AG09319 (cell line): ENCODE data around the gene LRRC2.
"Not testable (repeated sequence)": the region's sequence is repeated elsewhere in the genome, so short reads cannot be mapped to it uniquely, and the experiment has no call there.

Source experiments
- DNase-seq: peaks from one replicate; pipeline ENCODE4 v3.0.0-alpha.2; 2010; ENCODE audit warnings: low read depth; ENCODE audit errors: extremely low read depth
- TF ChIP-seq, protein P1 (sequence below): IDR thresholded peaks from 2 replicates; pipeline ENCODE4 v1.5.1; 2011; ENCODE audit warnings: low read depth, mild to moderate bottlenecking, inconsistent platforms, low read length, moderate library complexity

LRRC2 gene

DNA sequence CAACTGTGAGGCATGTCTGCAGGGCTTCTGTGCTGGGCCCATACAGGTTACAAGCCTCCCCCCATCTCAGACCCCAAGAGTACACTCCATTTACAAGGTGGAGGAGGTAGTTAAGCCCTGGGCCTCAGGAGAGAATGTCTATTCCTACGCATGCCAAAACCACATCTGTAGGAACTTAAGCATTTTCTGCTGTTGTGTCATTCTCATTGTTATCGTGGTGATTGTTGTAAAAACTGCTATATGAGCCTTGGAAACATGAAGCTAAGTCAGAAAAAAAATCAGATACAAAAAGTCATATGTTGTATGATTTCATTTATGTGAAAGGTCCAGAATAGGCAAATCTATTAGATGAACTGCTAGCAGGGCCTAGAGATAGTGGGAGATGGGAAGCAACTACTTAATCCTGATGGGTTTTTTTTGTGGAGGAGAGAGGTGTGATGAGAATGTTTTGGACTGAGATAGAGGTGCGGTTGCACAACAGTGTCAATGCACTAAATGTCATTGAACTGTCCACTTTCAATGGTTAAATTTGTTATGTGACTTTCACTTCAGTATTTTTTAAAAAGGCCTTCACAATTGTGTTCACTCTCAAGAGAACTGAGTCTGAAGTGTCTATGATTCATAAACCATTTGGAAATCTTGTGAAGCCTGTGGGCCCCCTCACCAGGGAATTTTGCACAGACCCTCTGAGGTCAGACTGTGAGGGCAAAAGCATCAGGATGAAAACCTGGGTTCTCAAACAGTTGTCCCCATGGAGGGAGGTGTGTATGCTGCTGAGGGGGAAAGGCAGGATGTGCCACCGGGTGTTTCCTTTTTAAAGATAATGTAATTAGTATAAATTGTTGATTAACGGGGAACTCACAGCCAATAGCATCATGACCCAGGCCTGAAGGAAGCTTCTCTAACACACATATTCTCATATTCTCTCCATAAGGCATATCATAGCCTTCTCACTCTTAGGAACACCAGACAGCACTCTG is 65.2 kb downstream of the LRRC2 start:
- TF ChIP-seq, protein P1, sequence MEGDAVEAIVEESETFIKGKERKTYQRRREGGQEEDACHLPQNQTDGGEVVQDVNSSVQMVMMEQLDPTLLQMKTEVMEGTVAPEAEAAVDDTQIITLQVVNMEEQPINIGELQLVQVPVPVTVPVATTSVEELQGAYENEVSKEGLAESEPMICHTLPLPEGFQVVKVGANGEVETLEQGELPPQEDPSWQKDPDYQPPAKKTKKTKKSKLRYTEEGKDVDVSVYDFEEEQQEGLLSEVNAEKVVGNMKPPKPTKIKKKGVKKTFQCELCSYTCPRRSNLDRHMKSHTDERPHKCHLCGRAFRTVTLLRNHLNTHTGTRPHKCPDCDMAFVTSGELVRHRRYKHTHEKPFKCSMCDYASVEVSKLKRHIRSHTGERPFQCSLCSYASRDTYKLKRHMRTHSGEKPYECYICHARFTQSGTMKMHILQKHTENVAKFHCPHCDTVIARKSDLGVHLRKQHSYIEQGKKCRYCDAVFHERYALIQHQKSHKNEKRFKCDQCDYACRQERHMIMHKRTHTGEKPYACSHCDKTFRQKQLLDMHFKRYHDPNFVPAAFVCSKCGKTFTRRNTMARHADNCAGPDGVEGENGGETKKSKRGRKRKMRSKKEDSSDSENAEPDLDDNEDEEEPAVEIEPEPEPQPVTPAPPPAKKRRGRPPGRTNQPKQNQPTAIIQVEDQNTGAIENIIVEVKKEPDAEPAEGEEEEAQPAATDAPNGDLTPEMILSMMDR, result no peak
- peak; percentile 40 for DNase-seq

DNA sequence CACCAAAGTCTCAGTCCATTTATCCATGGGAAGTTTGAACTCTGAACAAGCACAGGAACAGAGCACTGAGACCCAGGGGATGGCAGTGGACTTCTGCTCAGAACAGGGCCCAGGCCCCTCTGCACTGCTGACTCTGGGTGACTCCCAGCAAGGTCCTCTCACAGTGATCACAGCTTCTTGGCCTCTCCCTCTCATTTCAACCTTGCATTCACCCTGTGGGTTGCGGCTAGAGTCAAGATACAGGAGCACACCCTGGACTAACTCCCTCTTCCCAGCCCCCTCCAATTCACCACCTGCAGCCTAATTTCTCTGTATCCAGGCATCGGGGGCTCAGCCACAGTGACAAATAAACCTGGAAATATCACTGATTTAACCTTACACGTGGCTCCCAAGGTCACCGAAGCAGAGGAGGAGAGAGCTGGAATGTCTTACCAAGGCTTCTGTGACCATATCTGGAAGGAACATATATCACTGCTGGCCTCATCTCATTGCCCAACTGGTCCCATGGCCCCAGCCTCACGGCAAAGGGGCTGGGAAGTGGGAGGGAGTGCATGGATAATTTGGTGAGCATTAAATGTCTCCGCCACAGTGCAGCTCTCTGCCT is 67.1 kb downstream of the LRRC2 start:
- TF ChIP-seq, protein P1, result no peak
- no peak for DNase-seq

DNA sequence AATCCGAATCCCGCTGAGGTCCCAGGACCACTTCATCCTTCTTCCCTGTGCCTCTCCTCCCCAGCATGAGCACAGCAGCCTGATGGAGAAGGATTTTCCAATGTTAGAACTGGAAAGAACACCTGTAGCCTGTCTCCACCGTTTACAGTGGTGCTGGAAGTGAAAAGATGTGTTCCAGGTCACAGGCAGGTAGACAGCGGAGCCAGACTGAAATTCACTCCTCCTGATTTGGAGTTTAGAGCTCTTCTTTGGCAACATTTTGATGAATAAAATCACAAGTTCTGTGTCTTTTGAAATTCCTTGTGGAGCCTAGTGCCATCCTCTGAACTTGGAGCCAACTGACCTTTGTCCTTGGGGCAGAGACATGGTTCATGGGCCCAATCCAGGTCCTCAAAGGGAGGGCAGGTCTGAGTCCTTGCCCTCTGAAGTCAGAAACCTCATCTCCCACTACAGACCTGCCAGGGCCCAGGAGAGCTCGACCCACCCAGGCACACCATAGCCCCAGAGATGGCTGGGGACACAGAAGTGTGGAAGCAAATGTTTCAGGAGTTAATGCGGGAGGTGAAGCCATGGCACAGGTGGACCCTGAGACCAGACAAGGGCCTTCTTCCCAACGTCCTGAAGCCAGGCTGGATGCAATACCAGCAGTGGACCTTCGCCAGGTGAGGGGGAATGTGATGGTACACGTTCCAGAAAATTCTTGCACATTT is 68.4 kb downstream of the LRRC2 start, which contains the start of gene RTP3:
RTP3 (plus strand) TSS at position 421 of the 710 bp plus-strand sequence; CDS start at position 508, 87 bp downstream.
- no peak for DNase-seq
- TF ChIP-seq, protein P1, result no peak

DNA sequence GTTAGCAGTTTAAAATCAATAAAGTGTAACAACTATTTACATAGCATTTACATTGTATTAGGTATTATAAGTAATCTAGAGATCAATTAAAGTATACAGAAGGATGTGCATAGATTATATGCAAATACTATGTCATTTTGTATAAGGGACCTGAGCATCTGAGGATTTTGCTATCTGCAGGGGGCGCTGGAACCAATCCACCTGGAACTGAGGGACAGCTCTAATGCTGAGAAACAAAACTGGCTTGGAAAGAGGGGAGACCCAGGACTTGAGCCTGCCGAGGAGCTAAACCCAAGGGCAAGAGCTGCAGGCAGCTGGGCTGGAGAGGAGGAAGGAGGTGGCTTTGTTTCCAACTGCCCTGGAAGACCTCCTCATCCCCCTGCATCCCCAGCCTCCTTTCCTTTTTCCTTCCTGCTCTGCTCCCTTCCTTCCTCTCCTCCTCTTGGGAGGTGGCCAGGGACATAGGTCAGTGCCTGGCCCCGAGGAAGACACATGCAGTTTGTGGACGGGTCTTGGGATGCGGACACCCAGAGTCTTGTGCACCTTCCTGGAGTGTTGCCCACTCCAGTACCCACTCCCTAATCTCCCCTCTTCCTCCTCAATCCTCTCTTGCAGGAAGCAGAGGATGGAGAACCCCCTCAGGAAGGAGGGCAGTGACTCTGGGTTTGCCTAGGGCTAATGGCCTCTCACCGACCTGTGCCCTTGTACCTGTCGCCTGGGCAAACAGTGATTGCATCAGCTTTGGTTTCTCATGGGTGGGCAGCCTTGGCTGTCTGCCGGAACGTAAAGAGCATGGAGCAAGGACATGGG is 69.2 kb downstream of the LRRC2 start:
- DNase-seq, result no peak
- TF ChIP-seq, protein P1, result peak; percentile 27

DNA sequence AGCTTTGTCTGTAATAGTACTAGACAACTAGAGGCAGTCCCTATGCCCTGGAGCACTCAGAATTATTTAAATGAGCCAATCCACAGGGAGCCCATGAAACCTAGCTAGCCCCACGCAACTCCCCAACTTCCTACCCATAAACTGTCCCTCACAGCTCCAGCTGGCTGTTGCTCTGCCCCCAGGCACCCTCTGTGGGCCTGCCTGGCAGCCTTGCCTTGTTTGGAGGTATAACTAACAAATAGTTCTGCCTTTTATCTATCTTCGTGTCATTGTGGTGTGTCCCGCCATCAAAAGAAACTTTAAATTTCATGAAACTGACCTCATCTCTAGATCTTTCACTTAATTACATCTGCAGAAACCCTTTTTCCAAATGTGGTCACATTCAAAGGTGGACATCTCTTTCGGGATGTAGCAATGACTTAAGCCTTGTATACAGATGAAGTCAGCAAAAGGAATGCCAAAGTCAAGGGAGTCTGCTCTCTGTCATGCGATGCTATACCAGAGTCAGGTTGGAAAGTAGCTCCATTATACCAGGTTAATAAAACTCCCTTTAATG is 70.1 kb downstream of the LRRC2 start:
- DNase-seq, result peak; percentile 43
- TF ChIP-seq, protein P1, result no peak

DNA sequence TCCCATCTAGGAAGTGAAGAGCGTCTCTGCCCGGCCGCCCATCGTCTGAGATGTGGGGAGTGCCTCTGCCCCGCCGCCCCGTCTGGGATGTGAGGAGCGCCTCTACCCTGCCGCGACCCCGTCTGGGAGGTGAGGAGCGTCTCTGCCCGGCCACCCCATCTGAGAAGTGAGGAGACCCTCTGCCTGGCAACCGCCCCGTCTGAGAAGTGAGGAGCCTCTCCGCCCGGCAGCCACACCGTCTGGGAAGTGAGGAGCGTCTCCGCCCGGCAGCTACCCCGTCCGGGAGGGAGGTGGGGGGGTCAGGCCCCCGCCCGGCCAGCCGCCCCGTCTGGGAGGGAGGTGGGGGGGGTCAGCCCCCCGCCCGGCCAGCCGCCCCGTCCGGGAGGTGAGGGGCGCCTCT is 71.6 kb downstream of the LRRC2 start:
- DNase-seq, result not testable (repeated sequence)
